Suprapubic skin (tissue), 4 donors: ENCODE measurements around the gene KCTD19. TPM values are rescaled to one million over a fixed set of nuclear protein-coding genes. Genes with fewer than 3 reads are reported as not detected.

Source experiments
- DNase-seq, 2 donors: peaks; one replicate each; pipeline ENCODE4 v3.0.0-alpha.2; 2019; ENCODE audit warnings: low spot score in 2 of 2
- H3K27ac ChIP-seq: fragments of 200-600 bp; sonication (generic); one replicate; pipeline ENCODE4 v1.5.1; 2019
- H3K27me3 ChIP-seq: fragments of 200-600 bp; sonication (generic); one replicate; pipeline ENCODE4 v1.5.1; 2019
- H3K36me3 ChIP-seq: fragments of 200-600 bp; sonication (generic); one replicate; pipeline ENCODE4 v1.5.1; 2019
- H3K4me1 ChIP-seq: fragments of 200-600 bp; sonication (generic); one replicate; pipeline ENCODE4 v1.5.1; 2019
- H3K4me3 ChIP-seq: fragments of 200-600 bp; sonication (generic); one replicate; pipeline ENCODE4 v1.5.1; 2019; ENCODE audit warnings: mild to moderate bottlenecking
- H3K9me3 ChIP-seq: fragments of 200-600 bp; sonication (generic); one replicate; pipeline ENCODE4 v1.5.1; 2019
- CTCF ChIP-seq, 2 donors: fragments of 200-600 bp in 1 of 2; fragments of 450-650 bp in 1 of 2; sonication (generic) in 1 of 2; IDR thresholded peaks; one replicate each; pipeline ENCODE4 v1.5.1; 2016 to 2019; ENCODE audit warnings: antibody characterized with exemption in 2 of 2, mild to moderate bottlenecking in 1 of 2, moderate library complexity in 1 of 2
- EP300 ChIP-seq: sonication (generic); formaldehyde crosslinking; IDR thresholded peaks from one replicate; pipeline ENCODE4 v1.6.1; 2017; ENCODE audit warnings: antibody characterized with exemption
- POLR2A ChIP-seq, 2 donors: fragments of 450-650 bp; IDR thresholded peaks; one replicate each; pipeline ENCODE4 v1.6.1; 2017; ENCODE audit warnings: antibody characterized with exemption in 2 of 2, mild to moderate bottlenecking in 2 of 2, moderate library complexity in 2 of 2
- POLR2AphosphoS5 ChIP-seq, 3 donors: sonication (generic); formaldehyde crosslinking; IDR thresholded peaks; one replicate each; pipeline ENCODE4 v1.6.1; 2017; ENCODE audit warnings: antibody characterized with exemption in 3 of 3
- WGBS: methylation state at CpG from one replicate; pipeline ENCODE4 v1.1.5; 2018; 5-methylcytosine and 5-hydroxymethylcytosine counted together
- total RNA-seq, 4 donors: library from RNA; depleted of rRNA; stranded (reverse); fragments of >200 nt; gene quantifications; one replicate each; pipeline ENCODE4 v1.1.0, GENCODE V29; 2016

The KCTD19 gene
- total RNA-seq, 4 donors from 2014 or later, result 0.25 TPM; not detected in 3

GRCh38 chr16:67252609-67253497 is 73.7 kb downstream of the KCTD19 start:
- no peaks in the 10 kb centered on the region for H3K36me3 ChIP-seq
- 75% methylated on average over 4 of the region's 4 CpGs for WGBS
- peaks cover 27% of the 10 kb centered on the region for H3K27me3 ChIP-seq
- H3K4me1 ChIP-seq, result peaks cover 16% of the 10 kb centered on the region
- DNase-seq, result peak in 1 of 2 donors; percentile 51
- H3K9me3 ChIP-seq, result no peaks in the 10 kb centered on the region
- TF ChIP-seq POLR2A (IDR thresholded peaks at IDR 0.05), result no peak
- no peak for TF ChIP-seq EP300
- no peak for TF ChIP-seq POLR2AphosphoS5 (IDR thresholded peaks at IDR 0.05)
- no peak for TF ChIP-seq CTCF (IDR thresholded peaks at IDR 0.05)
- no peak overlapping the region for H3K4me3 ChIP-seq
- H3K27ac ChIP-seq, result no peak overlapping the region

GRCh38 chr16:67250045-67250327 is 76.6 kb downstream of the KCTD19 start:
- no peak for DNase-seq
- Histone ChIP-seq H3K36me3 (no peaks in the 10 kb centered on the region), H3K9me3 (no peaks in the 10 kb centered on the region), H3K4me1 (peaks cover 45% of the 10 kb centered on the region), H3K27ac (no peak overlapping the region), H3K27me3 (peaks cover 27% of the 10 kb centered on the region), H3K4me3 (no peak overlapping the region)
- WGBS, result 70% methylated on average over 4 of the region's 4 CpGs
- TF ChIP-seq POLR2A (IDR thresholded peaks at IDR 0.05), result no peak
- no peak for TF ChIP-seq POLR2AphosphoS5 (IDR thresholded peaks at IDR 0.05)
- no peak for TF ChIP-seq CTCF (IDR thresholded peaks at IDR 0.05)
- TF ChIP-seq EP300, result no peak

- Histone ChIP-seq H3K27ac (no peak overlapping the region), H3K27me3 (peaks cover 27% of the 10 kb centered on the region), H3K9me3 (no peaks in the 10 kb centered on the region), H3K36me3 (no peaks in the 10 kb centered on the region), H3K4me1 (peaks cover 51% of the 10 kb centered on the region), H3K4me3 (peak overlapping the region; percentile 89)
- no peak for DNase-seq
- TF ChIP-seq CTCF (IDR thresholded peaks at IDR 0.05) (no peak), POLR2AphosphoS5 (IDR thresholded peaks at IDR 0.05) (no peak), POLR2A (IDR thresholded peaks at IDR 0.05) (no peak), EP300 (no peak)
- 49% methylated on average over 7 of the region's 22 CpGs for WGBS
Measured at GRCh38 chr16:67249178-67250044, 77.1 kb downstream of the KCTD19 start.

- TF ChIP-seq POLR2AphosphoS5 (IDR thresholded peaks at IDR 0.05) (no peak), EP300 (no peak), CTCF (IDR thresholded peaks at IDR 0.05) (no peak), POLR2A (IDR thresholded peaks at IDR 0.05) (no peak)
- Histone ChIP-seq H3K36me3 (no peaks in the 10 kb centered on the region), H3K4me3 (peak within 1 kb of the TSS; percentile 89), H3K4me1 (peaks cover 59% of the 10 kb centered on the region), H3K9me3 (no peaks in the 10 kb centered on the region), H3K27me3 (peaks cover 27% of the 10 kb centered on the region), H3K27ac (no peak within 1 kb of the TSS)
- DNase-seq, result no peak
- WGBS, result under 1% methylated on average over 30 of the region's 75 CpGs
Measured at GRCh38 chr16:67248401-67249177, 78.0 kb downstream of the KCTD19 start, which contains the start of gene SLC9A5. SLC9A5 (plus strand) TSS chr16:67248979; CDS start chr16:67249015, 36 bp downstream.
